GM12864 (cell line): ENCODE data around the gene HS3ST4.

Experiments used
- DNase-seq: peaks from one replicate; pipeline ENCODE4 v3.0.0-alpha.2; 2011; ENCODE audit warnings: low read depth
- H3K4me3 ChIP-seq: 2 replicates; pipeline ENCODE4 v1.5.1; 2011; ENCODE audit warnings: mild to moderate bottlenecking, low read depth, low read length, control low read depth
- TF ChIP-seq, protein P1 (sequence below): IDR thresholded peaks from 2 replicates; pipeline ENCODE4 v1.5.1; 2011; ENCODE audit warnings: low read depth, mild to moderate bottlenecking, moderate library complexity, low read length, control low read depth, inconsistent platforms; ENCODE audit errors: missing control alignments

HS3ST4 gene

GRCh38 chr16:25786748-25787147, 95.0 kb downstream of the HS3ST4 start:
- TF ChIP-seq, protein P1, sequence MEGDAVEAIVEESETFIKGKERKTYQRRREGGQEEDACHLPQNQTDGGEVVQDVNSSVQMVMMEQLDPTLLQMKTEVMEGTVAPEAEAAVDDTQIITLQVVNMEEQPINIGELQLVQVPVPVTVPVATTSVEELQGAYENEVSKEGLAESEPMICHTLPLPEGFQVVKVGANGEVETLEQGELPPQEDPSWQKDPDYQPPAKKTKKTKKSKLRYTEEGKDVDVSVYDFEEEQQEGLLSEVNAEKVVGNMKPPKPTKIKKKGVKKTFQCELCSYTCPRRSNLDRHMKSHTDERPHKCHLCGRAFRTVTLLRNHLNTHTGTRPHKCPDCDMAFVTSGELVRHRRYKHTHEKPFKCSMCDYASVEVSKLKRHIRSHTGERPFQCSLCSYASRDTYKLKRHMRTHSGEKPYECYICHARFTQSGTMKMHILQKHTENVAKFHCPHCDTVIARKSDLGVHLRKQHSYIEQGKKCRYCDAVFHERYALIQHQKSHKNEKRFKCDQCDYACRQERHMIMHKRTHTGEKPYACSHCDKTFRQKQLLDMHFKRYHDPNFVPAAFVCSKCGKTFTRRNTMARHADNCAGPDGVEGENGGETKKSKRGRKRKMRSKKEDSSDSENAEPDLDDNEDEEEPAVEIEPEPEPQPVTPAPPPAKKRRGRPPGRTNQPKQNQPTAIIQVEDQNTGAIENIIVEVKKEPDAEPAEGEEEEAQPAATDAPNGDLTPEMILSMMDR = no peak
- DNase-seq = no peak
- no peak overlapping the region for H3K4me3 ChIP-seq

DNA sequence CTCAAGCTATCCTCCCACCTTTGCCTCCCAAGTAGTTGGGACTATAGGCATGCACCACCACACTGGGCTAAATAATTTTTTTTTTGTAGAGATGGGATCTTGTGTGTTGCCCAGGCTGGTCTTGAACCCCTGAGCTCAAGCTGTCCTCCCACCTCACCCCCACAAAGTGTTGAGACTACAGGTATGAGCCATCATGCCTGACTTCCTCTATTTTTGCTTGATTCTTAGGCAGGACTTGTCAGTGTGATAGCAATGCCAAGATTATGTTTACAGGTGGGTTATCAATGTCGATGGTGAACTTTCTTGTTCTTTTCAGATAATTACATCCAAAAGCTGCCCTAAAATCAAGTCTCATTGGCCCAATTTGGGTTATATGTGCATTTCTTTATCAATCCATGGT, 96.9 kb downstream of the HS3ST4 start:
- TF ChIP-seq, protein P1 = no peak
- no peak overlapping the region for H3K4me3 ChIP-seq

DNA sequence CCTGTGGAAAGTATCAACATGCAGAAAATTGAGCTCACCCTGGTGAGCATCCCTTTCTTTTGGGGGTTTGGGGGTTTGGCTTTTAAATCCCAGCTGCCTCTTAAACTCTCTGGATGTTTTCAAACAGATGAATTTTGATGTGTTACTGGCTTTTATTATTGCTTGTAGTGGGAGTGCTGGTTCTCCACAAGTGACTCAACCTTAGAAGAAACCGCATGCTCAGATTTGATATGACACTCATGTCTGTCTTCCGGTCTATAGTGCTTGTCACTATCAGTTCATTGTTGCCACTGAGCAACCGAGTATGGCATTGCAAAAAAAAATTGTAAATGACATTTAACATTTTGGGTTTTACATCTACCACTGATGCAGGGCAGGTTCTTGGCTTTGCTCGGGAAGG, 104.5 kb downstream of the HS3ST4 start:
- TF ChIP-seq, protein P1 = no peak
- no peak overlapping the region for H3K4me3 ChIP-seq
- no peak for DNase-seq

More for the DNA sequence above, 96.9 kb downstream of the HS3ST4 start:
- DNase-seq = no peak

DNA sequence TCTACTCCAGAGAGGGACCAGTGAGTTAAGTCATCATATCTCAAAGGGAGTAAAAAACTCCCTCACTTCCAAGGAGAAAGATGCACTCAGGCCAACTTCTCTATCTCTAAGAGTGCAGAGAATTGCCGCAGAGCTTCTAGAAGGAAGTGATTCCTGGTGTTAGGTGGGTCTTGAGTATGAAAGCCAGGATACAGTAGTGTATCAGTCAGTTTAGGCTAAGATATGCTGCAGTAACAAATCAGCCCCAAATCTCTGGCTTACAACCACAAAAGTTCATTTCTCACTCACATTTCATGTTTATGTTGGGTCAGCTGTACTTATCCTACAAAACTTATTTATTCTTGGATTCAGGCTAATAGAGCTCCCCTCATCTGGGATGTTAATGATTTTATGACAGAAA, 106.3 kb downstream of the HS3ST4 start:
- DNase-seq = no peak
- TF ChIP-seq, protein P1 = no peak
- no peak overlapping the region for H3K4me3 ChIP-seq

GRCh38 chr16:25799816-25800215, 108.1 kb downstream of the HS3ST4 start:
- DNase-seq = no peak
- H3K4me3 ChIP-seq = no peak overlapping the region
- TF ChIP-seq, protein P1 = no peak

- DNase-seq = no peak
- TF ChIP-seq, protein P1 = no peak
- H3K4me3 ChIP-seq = no peak overlapping the region
Measured at GRCh38 chr16:25812215-25812614, 120.5 kb downstream of the HS3ST4 start.

DNA sequence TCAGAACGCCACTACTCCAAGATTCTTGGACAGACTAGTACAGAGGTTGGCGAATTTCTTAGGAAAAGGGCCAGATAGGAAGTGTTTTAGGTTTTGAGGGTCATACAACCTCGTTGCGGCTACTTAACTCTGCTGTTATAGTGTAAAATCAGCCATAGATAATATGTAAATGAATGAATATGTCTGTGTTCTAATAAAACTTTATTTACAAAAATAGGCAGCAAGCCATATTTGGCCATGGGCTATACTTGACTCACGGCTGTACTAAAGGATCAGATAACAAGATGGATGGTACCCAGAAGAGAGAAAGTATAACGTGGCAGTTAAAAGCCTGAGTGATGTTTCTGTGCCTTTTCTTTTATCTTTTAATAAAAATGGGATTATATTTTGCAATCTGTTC, 125.5 kb downstream of the HS3ST4 start:
- TF ChIP-seq, protein P1 = no peak
- no peak for DNase-seq
- H3K4me3 ChIP-seq = no peak overlapping the region
